ENCODE measurements around the gene SPCS2.
A peak's percentile ranks its signal among the peaks of the same experiment; 100 is the strongest.
"Not testable (repeated sequence)": the region's sequence is repeated elsewhere in the genome, so short reads cannot be mapped to it uniquely, and the experiment has no call there.

Gene SPCS2

DNA sequence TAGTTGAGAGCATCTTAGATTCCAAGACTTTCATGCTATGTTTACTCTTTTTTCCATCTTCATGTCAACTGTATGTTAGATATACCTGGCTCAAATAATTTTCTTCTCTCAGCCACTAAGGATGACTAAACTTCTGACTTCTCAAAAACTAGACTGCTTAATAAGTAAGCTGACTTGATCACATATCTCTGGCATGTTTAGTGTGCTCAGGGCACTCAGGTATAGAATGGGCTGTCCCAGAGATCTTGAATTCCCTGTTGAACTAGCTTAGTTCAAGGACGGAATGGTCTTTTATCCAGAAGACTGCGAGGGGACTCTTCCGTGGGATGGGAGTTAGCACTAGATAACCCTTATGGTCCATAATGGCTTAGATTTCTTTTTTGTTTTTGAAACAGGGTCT, 52.6 kb downstream of the SPCS2 start:
- Mint-ChIP-seq H3K4me3 (no peak overlapping the region), H3K27ac (no peak overlapping the region), H3K27me3 (no peaks in the 10 kb centered on the region), H3K9me3 (no peaks in the 10 kb centered on the region), H3K36me3 (ENCODE audit: low read depth) (peaks cover 29% of the 10 kb centered on the region), H3K4me1 (peaks cover 3% of the 10 kb centered on the region)
- DNase-seq (no peak), ATAC-seq (no peak)

DNA sequence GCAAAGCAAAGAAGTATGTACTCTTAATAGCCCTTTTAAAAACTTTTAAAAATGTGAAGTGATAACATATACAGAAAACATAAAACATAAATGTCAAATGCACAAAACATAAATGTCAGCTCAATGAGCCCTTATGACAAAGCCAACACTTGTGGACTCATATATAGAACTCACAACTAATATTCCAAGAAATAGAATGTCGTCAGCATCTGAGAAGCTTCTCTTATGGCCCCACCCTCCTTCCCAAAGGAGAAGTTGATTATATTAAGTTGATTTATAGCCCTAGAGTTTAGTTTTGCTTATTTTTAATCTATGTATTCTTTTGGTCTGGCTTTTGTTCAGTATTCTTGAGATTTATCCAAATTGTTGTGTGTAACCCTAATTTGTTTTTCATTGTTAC, 53.5 kb downstream of the SPCS2 start:
- no peak for DNase-seq
- no peak overlapping the region for H3K4me3 Mint-ChIP-seq
- H3K27me3 Mint-ChIP-seq: no peaks in the 10 kb centered on the region
- H3K27ac Mint-ChIP-seq: no peak overlapping the region
- ATAC-seq: no peak
- H3K36me3 Mint-ChIP-seq (ENCODE audit: low read depth): peaks cover 32% of the 10 kb centered on the region
- H3K9me3 Mint-ChIP-seq: no peaks in the 10 kb centered on the region
- H3K4me1 Mint-ChIP-seq: peaks cover 3% of the 10 kb centered on the region

DNA sequence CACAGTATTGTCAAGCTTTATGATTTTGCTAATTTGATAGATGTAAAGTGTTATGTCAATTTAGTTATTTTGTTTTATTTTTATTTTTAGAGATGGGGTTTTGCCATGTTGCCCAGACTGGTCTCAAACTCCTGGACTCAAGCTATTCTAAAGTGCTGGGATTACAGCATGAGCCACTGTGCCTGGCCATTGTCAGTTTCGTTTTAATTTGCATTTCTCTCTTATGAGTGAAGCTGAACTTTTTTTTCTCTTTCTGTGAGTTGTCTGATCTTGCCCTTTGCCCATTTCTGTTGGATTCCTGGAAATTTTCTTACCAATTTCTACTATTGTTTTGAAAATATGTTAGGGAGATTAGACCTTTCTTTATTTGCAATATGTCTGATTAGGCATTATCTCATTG, 55.1 kb downstream of the SPCS2 start:
- H3K4me3 Mint-ChIP-seq: no peak overlapping the region
- no peaks in the 10 kb centered on the region for H3K9me3 Mint-ChIP-seq
- H3K4me1 Mint-ChIP-seq: peaks cover 3% of the 10 kb centered on the region
- no peak overlapping the region for H3K27ac Mint-ChIP-seq
- ATAC-seq: no peak
- DNase-seq: no peak
- H3K36me3 Mint-ChIP-seq (ENCODE audit: low read depth): peaks cover 39% of the 10 kb centered on the region
- H3K27me3 Mint-ChIP-seq: no peaks in the 10 kb centered on the region

DNA sequence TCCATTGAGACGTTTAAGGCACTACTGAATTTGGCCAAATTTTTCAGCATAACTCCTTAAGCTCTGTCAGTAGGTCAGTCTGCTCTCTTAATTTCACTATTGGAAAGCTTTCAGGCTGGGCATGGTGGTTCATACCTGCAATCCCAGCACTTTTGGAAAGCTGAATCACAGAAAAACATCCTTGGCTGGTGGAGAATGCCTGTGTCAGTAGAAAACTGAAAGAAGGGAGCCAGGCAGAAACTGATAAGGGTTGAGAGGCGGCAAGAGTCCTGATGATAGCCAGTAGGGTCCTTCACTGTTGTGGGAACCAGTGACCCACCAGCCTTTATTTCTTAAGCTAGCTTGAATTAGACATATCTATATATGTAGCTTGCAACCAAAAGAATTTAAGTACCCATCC, 62.3 kb downstream of the SPCS2 start:
- H3K27me3 Mint-ChIP-seq: no peaks in the 10 kb centered on the region

DNA sequence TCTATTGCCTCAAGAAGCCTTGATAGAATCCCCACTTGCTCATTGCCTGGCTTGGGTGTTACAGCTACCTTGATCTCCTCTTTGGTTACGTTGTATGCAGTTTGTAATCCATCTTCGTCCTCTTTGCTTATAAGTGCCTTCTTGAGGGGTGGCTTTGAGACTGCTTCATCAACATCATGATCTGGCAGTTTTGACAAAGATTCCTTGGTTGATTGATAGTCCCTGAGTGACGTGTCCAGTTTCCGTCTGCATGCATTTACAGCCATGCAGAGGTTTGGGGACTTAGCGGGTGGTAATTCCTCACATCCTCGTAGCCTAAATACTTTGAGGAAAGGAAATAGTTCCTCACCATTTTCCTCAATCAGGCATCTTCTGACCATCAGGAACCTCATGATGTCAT, 62.8 kb downstream of the SPCS2 start:
- Mint-ChIP-seq H3K36me3 (ENCODE audit: low read depth) (peaks cover 21% of the 10 kb centered on the region), H3K4me3 (no peak overlapping the region), H3K27ac (no peak overlapping the region), H3K9me3 (no peaks in the 10 kb centered on the region), H3K4me1 (no peaks in the 10 kb centered on the region), H3K27me3 (no peaks in the 10 kb centered on the region)
- ATAC-seq (no peak), DNase-seq (no peak)

More for the DNA sequence above, 62.3 kb downstream of the SPCS2 start:
- no peak overlapping the region for H3K4me3 Mint-ChIP-seq
- H3K36me3 Mint-ChIP-seq (ENCODE audit: low read depth): peaks cover 23% of the 10 kb centered on the region
- ATAC-seq: no peak
- no peak overlapping the region for H3K27ac Mint-ChIP-seq
- no peaks in the 10 kb centered on the region for H3K4me1 Mint-ChIP-seq
- no peaks in the 10 kb centered on the region for H3K9me3 Mint-ChIP-seq
- DNase-seq: no peak

- DNase-seq (no peak), ATAC-seq (no peak)
- Mint-ChIP-seq H3K27ac (no peak overlapping the region), H3K27me3 (no peaks in the 10 kb centered on the region), H3K4me1 (no peaks in the 10 kb centered on the region), H3K9me3 (no peaks in the 10 kb centered on the region), H3K36me3 (ENCODE audit: low read depth) (peaks cover 15% of the 10 kb centered on the region), H3K4me3 (no peak overlapping the region)
Observed at GRCh38 chr11:75013051-75013450, 64.0 kb downstream of the SPCS2 start.

DNA sequence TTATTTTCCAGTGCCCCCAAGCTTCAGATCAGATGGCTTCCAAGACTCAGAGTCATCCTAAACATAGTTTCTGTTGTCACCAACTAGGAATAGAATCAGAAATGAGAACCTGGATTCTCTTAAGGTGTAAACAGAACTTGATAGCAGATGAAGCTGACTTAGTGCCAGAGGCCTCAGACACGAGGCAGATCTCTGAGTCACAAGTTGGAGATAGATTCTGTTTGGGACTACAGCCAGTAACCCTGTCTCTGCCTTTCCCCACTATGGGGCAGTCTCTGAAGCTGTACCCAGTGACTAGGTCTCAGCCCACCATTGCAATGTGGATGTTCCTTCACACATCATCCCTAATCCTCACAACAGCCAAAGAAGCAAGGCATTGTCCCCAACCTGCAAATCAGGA, 65.1 kb downstream of the SPCS2 start:
- Mint-ChIP-seq H3K4me1 (no peaks in the 10 kb centered on the region), H3K9me3 (no peaks in the 10 kb centered on the region), H3K27ac (no peak overlapping the region), H3K4me3 (no peak overlapping the region), H3K36me3 (ENCODE audit: low read depth) (peaks cover 16% of the 10 kb centered on the region), H3K27me3 (no peaks in the 10 kb centered on the region)
- no peak for DNase-seq
- ATAC-seq: no peak

DNA sequence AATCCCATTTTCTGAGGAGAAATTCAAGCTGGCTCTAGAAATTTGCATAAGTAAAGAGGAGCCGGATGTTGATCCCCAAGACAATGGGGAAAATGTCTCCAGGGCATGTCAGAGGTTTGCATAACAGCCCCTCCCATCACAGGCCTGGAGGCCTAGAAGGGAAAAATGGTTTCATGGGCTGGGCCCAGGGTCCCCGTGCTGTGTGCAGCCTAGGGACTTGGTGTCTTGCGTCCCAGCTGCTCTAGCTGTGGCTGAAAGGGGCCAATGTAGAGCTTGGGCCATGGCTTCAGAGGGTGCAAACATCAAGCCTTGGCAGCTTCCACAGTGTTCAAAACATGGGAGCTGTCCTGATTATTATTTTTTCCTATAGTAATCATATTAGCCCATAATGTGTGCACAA, 70.1 kb downstream of the SPCS2 start:
- not testable (repeated sequence) for H3K36me3 Mint-ChIP-seq (ENCODE audit: low read depth); H3K9me3 Mint-ChIP-seq; H3K27ac Mint-ChIP-seq; ATAC-seq; DNase-seq; H3K4me3 Mint-ChIP-seq; H3K27me3 Mint-ChIP-seq; H3K4me1 Mint-ChIP-seq

DNA sequence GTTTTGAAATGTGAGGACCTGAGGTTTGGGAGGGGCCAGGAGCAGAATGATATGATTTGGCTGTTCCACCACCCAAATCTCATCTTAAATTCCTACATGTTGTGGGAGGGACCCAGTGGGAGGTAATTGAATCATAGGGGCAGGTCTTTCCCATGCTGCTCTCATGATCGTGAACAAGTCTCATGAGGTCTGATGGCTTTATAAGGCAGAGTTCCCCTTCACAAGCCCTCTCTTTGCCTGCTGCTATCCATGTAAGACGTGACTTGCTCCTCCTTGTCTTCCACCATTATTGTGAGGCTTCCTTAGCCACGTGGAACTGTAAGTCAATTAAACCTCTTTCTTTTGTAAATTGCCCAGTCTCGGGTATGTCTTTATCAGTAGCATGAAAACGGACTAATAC, 71.3 kb downstream of the SPCS2 start:
- not testable (repeated sequence) for ATAC-seq; H3K36me3 Mint-ChIP-seq (ENCODE audit: low read depth); DNase-seq

GRCh38 chr11:75022296-75022695, 73.2 kb downstream of the SPCS2 start:
- Mint-ChIP-seq H3K4me3 (no peak overlapping the region), H3K9me3 (no peaks in the 10 kb centered on the region), H3K4me1 (no peaks in the 10 kb centered on the region), H3K27ac (no peak overlapping the region), H3K27me3 (no peaks in the 10 kb centered on the region), H3K36me3 (ENCODE audit: low read depth) (peaks cover 7% of the 10 kb centered on the region)
- ATAC-seq: no peak
- DNase-seq: no peak

More for the DNA sequence above, 71.3 kb downstream of the SPCS2 start:
- H3K4me1 Mint-ChIP-seq, H3K4me3 Mint-ChIP-seq, H3K27me3 Mint-ChIP-seq, H3K9me3 Mint-ChIP-seq, H3K27ac Mint-ChIP-seq: not testable (repeated sequence)

- DNase-seq: peak; percentile 77
- ATAC-seq: peak; percentile 82
- Mint-ChIP-seq H3K4me3 (no peak overlapping the region), H3K9me3 (no peaks in the 10 kb centered on the region), H3K36me3 (ENCODE audit: low read depth) (peaks cover 7% of the 10 kb centered on the region), H3K27me3 (no peaks in the 10 kb centered on the region), H3K4me1 (no peaks in the 10 kb centered on the region), H3K27ac (no peak overlapping the region)
Observed at GRCh38 chr11:75022759-75023396, 73.8 kb downstream of the SPCS2 start.

- Mint-ChIP-seq H3K4me3 (no peak overlapping the region), H3K27me3 (no peaks in the 10 kb centered on the region), H3K36me3 (ENCODE audit: low read depth) (peaks cover 4% of the 10 kb centered on the region), H3K27ac (no peak overlapping the region), H3K4me1 (no peaks in the 10 kb centered on the region), H3K9me3 (no peaks in the 10 kb centered on the region)
- no peak for DNase-seq
- ATAC-seq: no peak
Observed at GRCh38 chr11:75023446-75024067, 74.5 kb downstream of the SPCS2 start.

DNA sequence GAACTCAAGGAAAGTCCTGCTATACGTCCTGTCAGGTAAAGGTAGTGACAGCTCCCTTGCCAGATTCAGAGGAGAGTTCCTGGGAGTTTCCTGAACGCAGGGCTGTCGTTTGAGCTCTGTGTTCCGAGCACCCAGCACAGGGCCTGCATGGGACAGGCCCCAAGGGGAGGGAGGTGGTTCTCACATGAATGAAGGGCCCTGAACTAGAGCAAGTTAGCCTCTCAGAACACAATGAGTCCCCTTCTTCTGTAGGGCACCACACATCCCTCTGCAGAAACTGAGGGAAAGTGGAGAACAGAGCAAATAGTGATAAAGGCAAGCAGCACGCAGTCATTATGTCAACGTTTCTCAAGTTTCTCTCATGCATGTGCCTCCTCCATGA, 75.0 kb downstream of the SPCS2 start:
- no peak for ATAC-seq
- Mint-ChIP-seq H3K4me3 (no peak overlapping the region), H3K4me1 (no peaks in the 10 kb centered on the region), H3K36me3 (ENCODE audit: low read depth) (no peaks in the 10 kb centered on the region), H3K27me3 (no peaks in the 10 kb centered on the region), H3K27ac (no peak overlapping the region), H3K9me3 (no peaks in the 10 kb centered on the region)
- DNase-seq: no peak

GRCh38 chr11:75024764-75025211, 75.7 kb downstream of the SPCS2 start:
- Mint-ChIP-seq H3K9me3 (no peaks in the 10 kb centered on the region), H3K27ac (no peak overlapping the region), H3K36me3 (ENCODE audit: low read depth) (no peaks in the 10 kb centered on the region), H3K27me3 (no peaks in the 10 kb centered on the region), H3K4me3 (no peak overlapping the region), H3K4me1 (no peaks in the 10 kb centered on the region)
- no peak for ATAC-seq
- no peak for DNase-seq

GRCh38 chr11:75025561-75025960, 76.5 kb downstream of the SPCS2 start:
- Mint-ChIP-seq H3K9me3 (no peaks in the 10 kb centered on the region), H3K4me1 (no peaks in the 10 kb centered on the region), H3K4me3 (no peak overlapping the region), H3K27me3 (no peaks in the 10 kb centered on the region), H3K36me3 (ENCODE audit: low read depth) (no peaks in the 10 kb centered on the region), H3K27ac (no peak overlapping the region)
- ATAC-seq: no peak
- no peak for DNase-seq

GRCh38 chr11:75028321-75028720, 79.3 kb downstream of the SPCS2 start:
- no peak overlapping the region for H3K4me3 Mint-ChIP-seq
- H3K4me1 Mint-ChIP-seq: no peaks in the 10 kb centered on the region
- ATAC-seq (no peak), DNase-seq (no peak)
- H3K9me3 Mint-ChIP-seq: no peaks in the 10 kb centered on the region
- no peaks in the 10 kb centered on the region for H3K36me3 Mint-ChIP-seq (ENCODE audit: low read depth)
- no peak overlapping the region for H3K27ac Mint-ChIP-seq
- no peaks in the 10 kb centered on the region for H3K27me3 Mint-ChIP-seq

Data from activated naive CD8-positive, alpha-beta T cell treated with anti-CD3 and anti-CD28 coated beads, Interleukin-2, amount 50 U/mL, for 24 hours (primary cell).